ENCODE results near the gene STIM2.
"Not testable (repeated sequence)": the region's sequence is repeated elsewhere in the genome, so short reads cannot be mapped to it uniquely, and the experiment has no call there.

STIM2 gene

GRCh38 chr4:26964994-26965393 is 104.4 kb downstream of the STIM2 start:
- ChIA-PET POLR2A (no interaction called here), CTCF (no interaction called here)
- TF ChIP-seq SP1 (IDR thresholded peaks at IDR 0.05) (no peak), FOXA1 (IDR thresholded peaks at IDR 0.05) (no peak), ZNF384 (IDR thresholded peaks at IDR 0.05) (no peak), SUZ12 (IDR thresholded peaks at IDR 0.05) (no peak), L3MBTL2 (conservative IDR thresholded peaks at IDR 0.05) (no peak), FOXK2 (IDR thresholded peaks at IDR 0.05) (no peak), NFRKB (IDR thresholded peaks at IDR 0.05) (no peak), ARNT (IDR thresholded peaks at IDR 0.05) (no peak), BHLHE40 (IDR thresholded peaks at IDR 0.05; ENCODE audit: borderline replicate concordance) (no peak), TARDBP (IDR thresholded peaks at IDR 0.05) (no peak), FOXM1 (IDR thresholded peaks at IDR 0.05; ENCODE audit: borderline replicate concordance) (no peak), ELF4 (IDR thresholded peaks at IDR 0.05) (no peak), HDGF (IDR thresholded peaks at IDR 0.05; ENCODE audit: borderline replicate concordance) (no peak), LEF1 (IDR thresholded peaks at IDR 0.05; ENCODE audit: borderline replicate concordance) (no peak), CTBP1 (IDR thresholded peaks at IDR 0.05; ENCODE audit: borderline replicate concordance) (no peak)
- TF ChIP-seq, protein P1, sequence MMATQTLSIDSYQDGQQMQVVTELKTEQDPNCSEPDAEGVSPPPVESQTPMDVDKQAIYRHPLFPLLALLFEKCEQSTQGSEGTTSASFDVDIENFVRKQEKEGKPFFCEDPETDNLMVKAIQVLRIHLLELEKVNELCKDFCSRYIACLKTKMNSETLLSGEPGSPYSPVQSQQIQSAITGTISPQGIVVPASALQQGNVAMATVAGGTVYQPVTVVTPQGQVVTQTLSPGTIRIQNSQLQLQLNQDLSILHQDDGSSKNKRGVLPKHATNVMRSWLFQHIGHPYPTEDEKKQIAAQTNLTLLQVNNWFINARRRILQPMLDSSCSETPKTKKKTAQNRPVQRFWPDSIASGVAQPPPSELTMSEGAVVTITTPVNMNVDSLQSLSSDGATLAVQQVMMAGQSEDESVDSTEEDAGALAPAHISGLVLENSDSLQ (IDR thresholded peaks at IDR 0.05) = no peak
- DNase-seq (ENCODE audit: extremely low spot score) = no peak

GRCh38 chr4:26975464-26976181 is 115.0 kb downstream of the STIM2 start:
- CTCF ChIA-PET; DNase-seq (ENCODE audit: extremely low spot score): not testable (repeated sequence)
- POLR2A ChIA-PET = interaction anchor here (0.7 kb wide), 1 partner anchor 44 kb away, joined by 3 read pairs; no protein-coding TSS in a partner anchor

- ChIA-PET POLR2A (no interaction called here), CTCF (no interaction called here)
- no peak for DNase-seq (ENCODE audit: extremely low spot score)
- no peak for TF ChIP-seq FOXM1 (IDR thresholded peaks at IDR 0.05; ENCODE audit: borderline replicate concordance)
- TF ChIP-seq HDGF (IDR thresholded peaks at IDR 0.05; ENCODE audit: borderline replicate concordance) = no peak
- TF ChIP-seq L3MBTL2 (conservative IDR thresholded peaks at IDR 0.05) = no peak
- TF ChIP-seq SUZ12 (IDR thresholded peaks at IDR 0.05) = no peak
- no peak for TF ChIP-seq CTBP1 (IDR thresholded peaks at IDR 0.05; ENCODE audit: borderline replicate concordance)
- no peak for TF ChIP-seq FOXA1 (IDR thresholded peaks at IDR 0.05)
- TF ChIP-seq LEF1 (IDR thresholded peaks at IDR 0.05; ENCODE audit: borderline replicate concordance) = no peak
- no peak for TF ChIP-seq ARNT (IDR thresholded peaks at IDR 0.05)
- TF ChIP-seq TARDBP (IDR thresholded peaks at IDR 0.05) = no peak
- no peak for TF ChIP-seq ELF4 (IDR thresholded peaks at IDR 0.05)
- TF ChIP-seq NFRKB (IDR thresholded peaks at IDR 0.05) = no peak
- no peak for TF ChIP-seq FOXK2 (IDR thresholded peaks at IDR 0.05)
- no peak for TF ChIP-seq ZNF384 (IDR thresholded peaks at IDR 0.05)
- no peak for TF ChIP-seq SP1 (IDR thresholded peaks at IDR 0.05)
- TF ChIP-seq BHLHE40 (IDR thresholded peaks at IDR 0.05; ENCODE audit: borderline replicate concordance) = no peak
- TF ChIP-seq, protein P1 (IDR thresholded peaks at IDR 0.05) = no peak
These were observed 117.9 kb downstream of the STIM2 start for GRCh38 chr4:26978387-26979053.

DNA sequence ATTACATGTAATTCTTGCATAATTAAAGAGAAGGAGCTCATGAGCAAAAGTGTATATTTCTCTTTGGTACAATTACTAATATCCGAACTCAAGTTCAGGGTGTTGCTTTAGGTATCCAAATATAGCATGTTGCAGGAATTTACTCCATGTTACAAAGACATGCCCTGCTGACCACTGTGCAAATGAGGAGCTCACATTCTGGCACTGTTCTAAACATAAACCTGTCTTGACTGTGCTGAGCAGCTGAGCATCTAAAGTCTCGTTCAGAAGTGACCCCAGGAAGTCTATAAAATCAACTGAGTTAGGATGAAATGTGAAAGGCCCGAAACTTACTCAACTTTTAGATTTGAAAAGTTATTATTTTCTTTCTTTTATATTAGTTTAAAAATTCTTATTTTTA is 124.3 kb downstream of the STIM2 start:
- CTCF ChIA-PET = no interaction called here
- TF ChIP-seq SP1 (IDR thresholded peaks at IDR 0.05) = no peak
- no peak for DNase-seq (ENCODE audit: extremely low spot score)
- POLR2A ChIA-PET = no interaction called here

GRCh38 chr4:26985873-26986272 is 125.2 kb downstream of the STIM2 start:
- ChIA-PET CTCF (no interaction called here), POLR2A (no interaction called here)
- no peak for DNase-seq (ENCODE audit: extremely low spot score)
- TF ChIP-seq, protein P1 (IDR thresholded peaks at IDR 0.05) = no peak
- TF ChIP-seq FOXM1 (IDR thresholded peaks at IDR 0.05; ENCODE audit: borderline replicate concordance) (no peak), ZNF384 (IDR thresholded peaks at IDR 0.05) (no peak), NFRKB (IDR thresholded peaks at IDR 0.05) (no peak), HDGF (IDR thresholded peaks at IDR 0.05; ENCODE audit: borderline replicate concordance) (no peak), ARNT (IDR thresholded peaks at IDR 0.05) (no peak), L3MBTL2 (conservative IDR thresholded peaks at IDR 0.05) (no peak), SP1 (IDR thresholded peaks at IDR 0.05) (no peak), TARDBP (IDR thresholded peaks at IDR 0.05) (no peak), CTBP1 (IDR thresholded peaks at IDR 0.05; ENCODE audit: borderline replicate concordance) (no peak), FOXK2 (IDR thresholded peaks at IDR 0.05) (no peak), LEF1 (IDR thresholded peaks at IDR 0.05; ENCODE audit: borderline replicate concordance) (no peak), ELF4 (IDR thresholded peaks at IDR 0.05) (no peak), BHLHE40 (IDR thresholded peaks at IDR 0.05; ENCODE audit: borderline replicate concordance) (no peak), SUZ12 (IDR thresholded peaks at IDR 0.05) (no peak)

GRCh38 chr4:26987191-26987590 is 126.5 kb downstream of the STIM2 start:
- DNase-seq (ENCODE audit: extremely low spot score) = no peak
- TF ChIP-seq TARDBP (IDR thresholded peaks at IDR 0.05) (no peak), FOXA1 (IDR thresholded peaks at IDR 0.05) (no peak), ARNT (IDR thresholded peaks at IDR 0.05) (no peak), NFRKB (IDR thresholded peaks at IDR 0.05) (no peak), FOXM1 (IDR thresholded peaks at IDR 0.05; ENCODE audit: borderline replicate concordance) (no peak), HDGF (IDR thresholded peaks at IDR 0.05; ENCODE audit: borderline replicate concordance) (no peak), LEF1 (IDR thresholded peaks at IDR 0.05; ENCODE audit: borderline replicate concordance) (no peak), L3MBTL2 (conservative IDR thresholded peaks at IDR 0.05) (no peak), FOXK2 (IDR thresholded peaks at IDR 0.05) (no peak), BHLHE40 (IDR thresholded peaks at IDR 0.05; ENCODE audit: borderline replicate concordance) (no peak), SP1 (IDR thresholded peaks at IDR 0.05) (no peak), CTBP1 (IDR thresholded peaks at IDR 0.05; ENCODE audit: borderline replicate concordance) (no peak), ELF4 (IDR thresholded peaks at IDR 0.05) (no peak), SUZ12 (IDR thresholded peaks at IDR 0.05) (no peak), ZNF384 (IDR thresholded peaks at IDR 0.05) (no peak)
- TF ChIP-seq, protein P1 (IDR thresholded peaks at IDR 0.05) = no peak
- CTCF ChIA-PET = no interaction called here
- POLR2A ChIA-PET = no interaction called here
